GM21423 (cell line): ENCODE measurements around the gene ITPR3.

Experiments
- ATAC-seq: cut with Tn5 transposase; IDR thresholded peaks from one replicate; pipeline ENCODE4 v1.9.1; 2021; ENCODE audit warnings: mild to moderate bottlenecking, moderate library complexity; ENCODE audit not compliant: unreplicated experiment

The ITPR3 gene

DNA sequence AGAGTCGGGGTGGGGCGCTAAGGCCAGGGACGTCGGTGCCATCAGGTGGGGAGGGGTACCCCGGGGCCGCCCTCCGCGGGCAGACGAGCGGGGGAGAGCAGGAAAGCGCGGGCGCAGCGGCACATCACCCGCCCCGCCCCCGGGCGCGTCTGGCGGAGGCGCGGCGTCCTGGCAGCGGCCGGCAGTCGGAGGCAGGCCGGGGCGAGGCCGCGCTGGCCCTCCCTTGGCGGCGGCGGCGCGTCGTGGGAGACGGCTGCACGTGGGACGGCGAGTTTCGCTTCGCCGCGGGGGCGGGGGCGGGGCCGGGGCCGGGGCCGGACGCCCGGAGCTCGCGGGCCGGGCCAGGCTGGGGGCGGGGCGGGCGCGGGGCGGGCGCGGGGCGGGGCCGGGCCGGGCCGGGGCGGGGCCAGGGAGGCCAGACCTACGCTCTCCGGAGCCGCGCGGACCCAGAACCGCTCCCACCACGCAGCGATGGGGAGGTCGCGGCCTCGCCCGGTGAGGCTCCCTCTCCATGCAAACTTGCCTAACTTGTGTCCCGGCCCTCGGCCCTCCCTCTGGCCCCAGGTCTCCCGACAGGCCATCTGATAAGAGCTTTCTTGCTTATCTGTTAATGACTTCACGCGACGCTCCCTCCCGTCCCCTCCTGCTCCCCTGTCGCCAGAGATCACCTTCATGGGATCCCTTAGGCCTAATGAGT lies 12.5 kb downstream of the ITPR3 start:
- peak; percentile 63 for ATAC-seq

GRCh38 chr6:33634161-33634727 lies 13.1 kb downstream of the ITPR3 start:
- no peak for ATAC-seq

GRCh38 chr6:33634946-33635345 lies 13.8 kb downstream of the ITPR3 start:
- no peak for ATAC-seq

DNA sequence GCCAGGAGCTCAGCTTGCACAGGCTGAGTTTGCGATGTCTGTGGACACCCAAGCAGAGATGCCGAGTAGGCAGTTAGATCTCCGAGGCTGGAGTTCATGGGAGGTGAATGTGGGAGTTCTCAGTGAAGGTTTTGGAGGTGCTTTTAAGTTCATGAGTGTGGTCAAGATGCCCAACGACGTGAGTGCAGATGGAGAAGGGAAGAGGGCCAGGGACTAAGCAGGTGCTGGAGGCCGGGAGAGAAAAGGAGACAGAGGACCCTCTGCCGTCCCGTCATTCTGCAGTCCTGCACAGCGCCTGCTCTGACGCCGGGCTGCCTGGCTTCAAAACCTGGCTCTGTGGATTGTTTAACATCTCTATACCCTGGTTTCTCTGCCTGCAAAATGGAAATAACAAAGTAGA lies 15.5 kb downstream of the ITPR3 start:
- ATAC-seq, result no peak

DNA sequence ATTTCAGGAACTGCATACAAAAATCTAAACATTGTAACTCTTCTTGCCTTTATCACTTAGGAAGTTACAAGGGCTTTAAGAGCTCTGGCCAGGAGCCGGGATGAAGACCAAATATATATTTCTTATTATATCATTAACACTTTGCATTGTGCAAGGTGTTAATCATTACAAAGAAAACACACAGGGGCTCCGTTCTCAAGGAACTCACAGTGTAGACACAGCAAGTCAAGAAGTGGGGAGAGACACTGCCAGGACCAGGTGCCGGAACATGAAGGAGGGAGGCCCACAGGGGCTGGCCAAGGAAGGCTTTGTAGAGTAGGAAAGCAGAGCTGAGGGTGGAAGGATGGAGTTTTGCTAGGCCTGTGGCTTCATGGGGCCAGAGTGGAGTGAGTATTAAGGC lies 17.4 kb downstream of the ITPR3 start:
- ATAC-seq, result no peak

DNA sequence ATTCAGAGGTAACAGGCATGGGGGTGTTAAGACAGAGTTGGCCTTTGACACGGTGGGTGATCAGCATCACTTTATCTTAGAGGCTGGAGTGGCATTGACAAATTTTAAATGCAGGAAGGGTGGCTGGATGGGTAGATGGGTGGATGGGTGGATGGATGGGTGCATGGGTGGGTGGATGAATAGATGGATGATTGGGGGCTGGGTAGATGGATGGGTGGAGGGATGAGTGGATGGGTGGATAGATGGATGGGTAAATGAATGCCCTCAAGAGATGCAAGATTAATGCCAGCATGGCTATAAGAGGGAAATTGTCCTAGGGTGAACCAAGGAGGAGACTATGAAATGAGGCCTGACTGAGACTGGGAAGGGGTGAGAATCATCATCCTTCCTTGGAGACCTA lies 18.4 kb downstream of the ITPR3 start:
- no peak for ATAC-seq

- ATAC-seq, result no peak
These were observed 19.2 kb downstream of the ITPR3 start for GRCh38 chr6:33640361-33640760.

DNA sequence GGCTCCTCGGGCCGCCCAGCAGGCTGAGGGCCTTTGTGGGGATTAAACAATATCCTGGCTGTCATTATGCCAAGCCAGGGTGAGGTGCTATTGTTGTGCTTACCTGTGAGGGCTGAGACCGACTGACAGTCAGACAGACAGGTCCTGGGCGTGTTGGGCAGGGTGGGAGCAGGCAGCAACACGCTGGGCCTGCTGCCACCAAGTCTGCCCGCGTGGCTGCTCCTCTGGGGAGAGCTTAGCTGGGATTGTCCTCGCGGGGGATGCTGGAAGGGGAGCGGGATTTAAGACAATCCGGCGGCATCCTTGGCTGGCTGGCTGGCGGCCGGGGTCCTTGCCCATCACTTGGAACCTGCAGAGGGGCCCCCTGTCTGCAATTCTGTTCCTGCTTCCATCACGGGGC lies 20.0 kb downstream of the ITPR3 start:
- ATAC-seq, result no peak

GRCh38 chr6:33641602-33642001 lies 20.5 kb downstream of the ITPR3 start:
- no peak for ATAC-seq

- ATAC-seq, result no peak
These were observed 21.8 kb downstream of the ITPR3 start for GRCh38 chr6:33642897-33643296.

GRCh38 chr6:33651403-33651802 lies 30.3 kb downstream of the ITPR3 start:
- no peak for ATAC-seq

GRCh38 chr6:33652002-33652401 lies 30.9 kb downstream of the ITPR3 start:
- no peak for ATAC-seq

DNA sequence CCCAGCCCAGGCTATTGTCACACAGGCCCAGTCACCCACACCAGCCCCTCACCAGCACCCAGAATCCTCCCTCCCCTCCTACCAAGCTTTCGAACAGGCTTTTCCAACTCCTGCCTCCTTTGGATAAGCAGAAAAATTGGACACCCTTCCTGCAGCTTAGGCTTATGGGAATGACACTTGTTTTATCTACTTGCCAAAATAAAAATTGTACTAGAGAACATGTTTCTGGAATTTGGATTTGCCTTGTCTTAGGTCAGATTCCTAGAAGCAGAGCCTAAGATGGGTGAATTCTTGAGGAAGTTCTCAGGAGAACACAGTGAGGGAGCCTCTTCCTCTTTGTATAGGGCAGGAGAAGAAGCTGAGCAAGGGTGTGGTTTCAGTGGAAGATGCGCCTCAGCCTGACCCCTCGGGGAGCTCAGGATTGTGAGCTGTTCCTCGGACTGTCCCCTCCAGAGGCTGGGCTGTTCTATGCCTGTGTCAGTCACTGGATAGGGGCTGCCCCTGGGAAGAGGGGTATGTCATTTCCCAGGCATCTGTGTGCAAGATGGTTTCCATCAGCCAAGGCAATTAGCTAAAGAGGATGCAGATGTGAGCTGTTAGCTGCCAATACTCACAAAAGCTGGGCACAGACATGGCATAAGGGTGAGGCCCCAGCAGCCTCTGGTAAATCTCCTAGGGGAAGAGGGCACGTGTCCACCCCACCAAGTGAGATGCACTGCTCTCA lies 33.9 kb downstream of the ITPR3 start:
- ATAC-seq, result no peak

GRCh38 chr6:33656844-33657243 lies 35.7 kb downstream of the ITPR3 start:
- ATAC-seq, result no peak

- no peak for ATAC-seq
These were observed 38.0 kb downstream of the ITPR3 start for GRCh38 chr6:33658982-33659689.

DNA sequence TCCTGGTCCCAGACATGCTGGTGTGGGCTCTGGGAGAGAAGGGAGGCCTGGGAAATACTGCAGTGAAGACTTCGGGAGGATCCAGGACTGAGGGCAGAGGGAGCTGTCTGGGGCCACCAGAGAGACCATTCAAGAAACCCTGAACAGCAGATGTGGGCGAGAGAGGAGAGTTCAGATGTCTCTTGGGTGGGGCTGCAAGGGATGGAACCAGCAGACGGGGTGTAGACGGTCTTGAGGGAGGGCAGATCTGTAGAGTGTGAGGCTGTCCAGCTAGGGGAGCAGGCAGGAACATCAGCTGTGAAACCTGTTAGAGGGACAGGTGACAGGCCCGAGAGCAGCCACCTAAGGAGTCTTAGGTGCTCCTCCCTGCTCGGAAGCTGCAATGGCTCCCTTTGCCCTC lies 38.9 kb downstream of the ITPR3 start:
- ATAC-seq, result no peak

- no peak for ATAC-seq
These were observed 40.1 kb downstream of the ITPR3 start for GRCh38 chr6:33661106-33661838.

- ATAC-seq, result no peak
These were observed 41.2 kb downstream of the ITPR3 start for GRCh38 chr6:33662318-33662717.

DNA sequence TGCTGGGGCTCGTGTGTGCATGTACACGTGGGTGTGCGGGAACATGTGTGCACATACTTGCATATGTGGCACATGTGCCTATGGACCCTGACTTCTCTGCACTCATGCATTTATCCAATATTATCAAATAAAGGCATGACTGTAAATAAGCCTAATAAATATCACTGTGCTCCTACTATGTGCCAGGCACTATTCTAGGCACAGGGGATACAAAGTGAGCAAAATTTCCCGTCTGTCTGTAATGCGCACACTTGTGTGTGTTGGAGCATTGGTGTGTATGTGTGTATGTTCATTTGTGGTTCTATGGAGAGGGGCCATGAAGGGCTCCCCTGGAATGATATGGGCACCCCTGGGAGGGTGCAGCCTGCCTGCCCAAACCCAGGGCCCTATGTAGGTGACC lies 41.9 kb downstream of the ITPR3 start:
- ATAC-seq, result no peak

DNA sequence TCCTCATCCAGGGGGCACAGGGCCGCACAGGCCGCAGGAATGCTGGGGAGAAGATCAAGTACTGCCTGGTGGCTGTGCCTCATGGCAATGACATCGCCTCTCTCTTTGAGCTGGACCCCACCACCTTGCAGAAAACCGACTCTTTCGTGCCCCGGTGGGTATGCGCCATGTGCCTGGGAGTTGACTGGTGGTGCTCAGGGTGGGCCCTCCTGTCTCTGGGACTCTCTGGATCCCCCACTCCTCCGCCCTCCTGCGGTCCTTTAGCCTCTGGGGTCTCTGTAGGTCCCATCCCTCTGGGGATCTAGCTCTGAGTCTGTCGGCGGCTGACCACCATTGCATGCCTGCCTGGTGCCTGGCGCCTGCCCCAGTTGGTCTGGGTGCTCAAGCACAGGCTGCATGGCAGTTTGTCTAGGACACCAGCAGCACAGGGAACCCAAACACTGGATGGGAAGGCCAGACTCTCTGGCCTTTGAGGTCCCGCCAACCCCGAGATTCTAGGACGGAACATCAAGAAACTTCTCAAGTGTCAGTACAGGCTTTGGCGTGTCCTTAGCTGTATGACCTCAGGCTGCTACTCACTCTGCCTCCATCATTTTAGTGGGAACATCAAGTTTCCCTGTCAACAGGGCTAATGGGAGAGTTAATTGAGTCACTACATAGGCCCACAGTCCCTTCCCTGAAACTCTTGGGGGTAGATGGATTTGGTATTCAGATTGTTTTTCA lies 42.8 kb downstream of the ITPR3 start:
- ATAC-seq, result no peak
